ENCODE measurements around the gene ZFHX2. TPM values are rescaled to one million over a fixed set of nuclear protein-coding genes. Genes with fewer than 3 reads are reported as not detected.

Gene ZFHX2
- total and polyA plus RNA-seq, 2 of the 13 experiments (the other 11 are each of a cell fraction or from before 2014, with no cell fraction given), result 0.17 to 0.44 TPM

DNA sequence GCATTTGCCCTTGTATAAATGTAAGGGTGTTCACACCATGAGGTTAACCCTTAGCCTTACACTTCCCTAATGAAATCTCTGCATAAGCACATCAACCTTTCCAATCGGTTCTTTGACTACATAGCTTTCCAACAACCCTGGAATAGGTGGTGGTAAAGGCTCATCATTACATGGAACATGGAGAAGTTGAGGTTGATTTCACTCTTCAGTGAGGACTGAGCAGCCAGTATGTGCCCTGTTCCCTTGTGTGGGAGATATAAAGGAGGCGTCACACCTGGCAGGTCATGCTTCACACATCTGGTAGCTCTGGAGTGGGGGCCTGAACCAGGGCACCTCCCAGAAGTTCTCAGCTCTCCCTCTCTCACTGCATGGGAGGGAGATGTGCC, 48.8 kb upstream of the ZFHX2 start (continued):
- TF ChIP-seq, protein P1, sequence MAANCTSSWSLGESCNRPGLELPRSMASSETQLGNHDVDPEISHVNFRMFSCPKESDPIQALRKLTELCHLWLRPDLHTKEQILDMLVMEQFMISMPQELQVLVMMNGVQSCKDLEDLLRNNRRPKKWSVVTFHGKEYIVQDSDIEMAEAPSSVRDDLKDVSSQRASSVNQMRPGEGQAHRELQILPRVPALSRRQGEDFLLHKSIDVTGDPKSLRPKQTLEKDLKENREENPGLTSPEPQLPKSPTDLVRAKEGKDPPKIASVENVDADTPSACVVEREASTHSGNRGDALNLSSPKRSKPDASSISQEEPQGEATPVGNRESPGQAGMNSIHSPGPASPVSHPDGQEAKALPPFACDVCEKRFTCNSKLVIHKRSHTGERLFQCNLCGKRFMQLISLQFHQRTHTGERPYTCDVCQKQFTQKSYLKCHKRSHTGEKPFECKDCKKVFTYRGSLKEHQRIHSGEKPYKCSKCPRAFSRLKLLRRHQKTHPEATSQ (CRISPR knock-in tag; IDR thresholded peaks at IDR 0.05; ENCODE audit: borderline replicate concordance), result 0 out of 2 replicates have a peak, but pooled peaks have one; percentile 75
- TF ChIP-seq ARID2 (CRISPR knock-in tag; IDR thresholded peaks at IDR 0.05; ENCODE audit: borderline replicate concordance) (peak; percentile 54; the same call in 1 of the 2 replicates), NAIF1 (CRISPR knock-in tag; IDR thresholded peaks at IDR 0.05; ENCODE audit: borderline replicate concordance) (no peak), GTF3A (CRISPR knock-in tag; conservative IDR thresholded peaks at IDR 0.05) (no peak), ZNF274 (CRISPR knock-in tag; IDR thresholded peaks at IDR 0.05) (no peak), ATF6 (CRISPR knock-in tag; conservative IDR thresholded peaks at IDR 0.05) (no peak), CAMTA2 (CRISPR knock-in tag; IDR thresholded peaks at IDR 0.05; ENCODE audit: borderline replicate concordance) (no peak), ZNF414 (CRISPR knock-in tag; IDR thresholded peaks at IDR 0.05) (0 out of 2 replicates have a peak, but pooled peaks have one; percentile 53), BHLHE40 (IDR thresholded peaks at IDR 0.05; ENCODE audit: low read length) (no peak), SKI (IDR thresholded peaks at IDR 0.05; ENCODE audit: partially characterized antibody) (no peak), ZNF431 (CRISPR knock-in tag; IDR thresholded peaks at IDR 0.05; ENCODE audit: borderline replicate concordance, low read depth) (no peak), RBAK (CRISPR knock-in tag; IDR thresholded peaks at IDR 0.05) (0 out of 2 replicates have a peak, but pooled peaks have one; percentile 10), HMG20A (CRISPR knock-in tag; IDR thresholded peaks at IDR 0.05; ENCODE audit: borderline replicate concordance) (no peak), FOXP1 (IDR thresholded peaks at IDR 0.05) (no peak), FOXP1 (CRISPR knock-in tag; IDR thresholded peaks at IDR 0.05) (no peak)
- TF ChIP-seq, protein P2, sequence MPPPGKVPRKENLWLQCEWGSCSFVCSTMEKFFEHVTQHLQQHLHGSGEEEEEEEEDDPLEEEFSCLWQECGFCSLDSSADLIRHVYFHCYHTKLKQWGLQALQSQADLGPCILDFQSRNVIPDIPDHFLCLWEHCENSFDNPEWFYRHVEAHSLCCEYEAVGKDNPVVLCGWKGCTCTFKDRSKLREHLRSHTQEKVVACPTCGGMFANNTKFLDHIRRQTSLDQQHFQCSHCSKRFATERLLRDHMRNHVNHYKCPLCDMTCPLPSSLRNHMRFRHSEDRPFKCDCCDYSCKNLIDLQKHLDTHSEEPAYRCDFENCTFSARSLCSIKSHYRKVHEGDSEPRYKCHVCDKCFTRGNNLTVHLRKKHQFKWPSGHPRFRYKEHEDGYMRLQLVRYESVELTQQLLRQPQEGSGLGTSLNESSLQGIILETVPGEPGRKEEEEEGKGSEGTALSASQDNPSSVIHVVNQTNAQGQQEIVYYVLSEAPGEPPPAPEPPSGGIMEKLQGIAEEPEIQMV (CRISPR knock-in tag; IDR thresholded peaks at IDR 0.05; ENCODE audit: low read depth), result 0 out of 2 replicates have a peak, but pooled peaks have one; percentile 47
- TF ChIP-seq, protein P3, sequence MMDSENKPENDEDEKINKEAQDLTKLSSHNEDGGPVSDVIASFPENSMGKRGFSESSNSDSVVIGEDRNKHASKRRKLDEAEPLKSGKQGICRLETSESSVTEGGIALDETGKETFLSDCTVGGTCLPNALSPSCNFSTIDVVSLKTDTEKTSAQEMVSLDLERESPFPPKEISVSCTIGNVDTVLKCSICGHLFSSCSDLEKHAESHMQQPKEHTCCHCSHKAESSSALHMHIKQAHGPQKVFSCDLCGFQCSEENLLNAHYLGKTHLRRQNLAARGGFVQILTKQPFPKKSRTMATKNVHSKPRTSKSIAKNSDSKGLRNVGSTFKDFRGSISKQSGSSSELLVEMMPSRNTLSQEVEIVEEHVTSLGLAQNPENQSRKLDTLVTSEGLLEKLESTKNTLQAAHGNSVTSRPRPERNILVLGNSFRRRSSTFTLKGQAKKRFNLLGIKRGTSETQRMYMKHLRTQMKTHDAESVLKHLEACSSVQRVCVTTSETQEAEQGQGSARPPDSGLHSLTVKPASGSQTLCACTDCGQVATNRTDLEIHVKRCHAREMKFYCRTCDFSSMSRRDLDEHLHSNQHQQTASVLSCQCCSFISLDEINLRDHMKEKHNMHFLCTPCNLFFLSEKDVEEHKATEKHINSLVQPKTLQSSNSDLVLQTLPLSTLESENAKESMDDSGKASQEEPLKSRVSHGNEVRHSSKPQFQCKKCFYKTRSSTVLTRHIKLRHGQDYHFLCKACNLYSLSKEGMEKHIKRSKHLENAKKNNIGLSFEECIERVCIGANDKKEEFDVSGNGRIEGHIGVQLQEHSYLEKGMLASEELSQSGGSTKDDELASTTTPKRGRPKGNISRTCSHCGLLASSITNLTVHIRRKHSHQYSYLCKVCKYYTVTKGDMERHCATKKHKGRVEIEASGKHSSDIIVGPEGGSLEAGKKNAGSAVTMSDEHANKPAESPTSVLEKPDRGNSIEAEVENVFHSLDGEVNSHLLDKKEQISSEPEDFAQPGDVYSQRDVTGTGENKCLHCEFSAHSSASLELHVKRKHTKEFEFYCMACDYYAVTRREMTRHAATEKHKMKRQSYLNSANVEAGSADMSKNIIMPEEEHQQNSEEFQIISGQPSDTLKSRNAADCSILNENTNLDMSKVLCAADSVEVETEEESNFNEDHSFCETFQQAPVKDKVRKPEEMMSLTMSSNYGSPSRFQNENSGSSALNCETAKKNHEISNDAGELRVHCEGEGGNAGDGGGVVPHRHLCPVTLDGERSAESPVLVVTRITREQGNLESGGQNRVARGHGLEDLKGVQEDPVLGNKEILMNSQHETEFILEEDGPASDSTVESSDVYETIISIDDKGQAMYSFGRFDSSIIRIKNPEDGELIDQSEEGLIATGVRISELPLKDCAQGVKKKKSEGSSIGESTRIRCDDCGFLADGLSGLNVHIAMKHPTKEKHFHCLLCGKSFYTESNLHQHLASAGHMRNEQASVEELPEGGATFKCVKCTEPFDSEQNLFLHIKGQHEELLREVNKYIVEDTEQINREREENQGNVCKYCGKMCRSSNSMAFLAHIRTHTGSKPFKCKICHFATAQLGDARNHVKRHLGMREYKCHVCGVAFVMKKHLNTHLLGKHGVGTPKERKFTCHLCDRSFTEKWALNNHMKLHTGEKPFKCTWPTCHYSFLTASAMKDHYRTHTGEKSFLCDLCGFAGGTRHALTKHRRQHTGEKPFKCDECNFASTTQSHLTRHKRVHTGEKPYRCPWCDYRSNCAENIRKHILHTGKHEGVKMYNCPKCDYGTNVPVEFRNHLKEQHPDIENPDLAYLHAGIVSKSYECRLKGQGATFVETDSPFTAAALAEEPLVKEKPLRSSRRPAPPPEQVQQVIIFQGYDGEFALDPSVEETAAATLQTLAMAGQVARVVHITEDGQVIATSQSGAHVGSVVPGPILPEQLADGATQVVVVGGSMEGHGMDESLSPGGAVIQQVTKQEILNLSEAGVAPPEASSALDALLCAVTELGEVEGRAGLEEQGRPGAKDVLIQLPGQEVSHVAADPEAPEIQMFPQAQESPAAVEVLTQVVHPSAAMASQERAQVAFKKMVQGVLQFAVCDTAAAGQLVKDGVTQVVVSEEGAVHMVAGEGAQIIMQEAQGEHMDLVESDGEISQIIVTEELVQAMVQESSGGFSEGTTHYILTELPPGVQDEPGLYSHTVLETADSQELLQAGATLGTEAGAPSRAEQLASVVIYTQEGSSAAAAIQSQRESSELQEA (CRISPR knock-in tag; IDR thresholded peaks at IDR 0.05; ENCODE audit: not compliant biosample characterization), result no peak

Measured in HepG2 (cell line).